Myocyte (in vitro differentiated cells): ENCODE measurements around the gene HAUS2. TPM values are rescaled to one million over a fixed set of nuclear protein-coding genes. Genes with fewer than 3 reads are reported as not detected.

ENCODE experiments used
- DNase-seq: peaks from one replicate; pipeline ENCODE4 v3.0.0-alpha.2; 2012; ENCODE audit warnings: low read depth
- total RNA-seq: library from RNA; depleted of rRNA; stranded (reverse); fragments of >200 nt; gene quantifications from 2 replicates; pipeline ENCODE4 v1.2.3, GENCODE V29; 2014

HAUS2 gene
- total RNA-seq, 1 donor from 2014 or later, result 18.0 TPM

DNA sequence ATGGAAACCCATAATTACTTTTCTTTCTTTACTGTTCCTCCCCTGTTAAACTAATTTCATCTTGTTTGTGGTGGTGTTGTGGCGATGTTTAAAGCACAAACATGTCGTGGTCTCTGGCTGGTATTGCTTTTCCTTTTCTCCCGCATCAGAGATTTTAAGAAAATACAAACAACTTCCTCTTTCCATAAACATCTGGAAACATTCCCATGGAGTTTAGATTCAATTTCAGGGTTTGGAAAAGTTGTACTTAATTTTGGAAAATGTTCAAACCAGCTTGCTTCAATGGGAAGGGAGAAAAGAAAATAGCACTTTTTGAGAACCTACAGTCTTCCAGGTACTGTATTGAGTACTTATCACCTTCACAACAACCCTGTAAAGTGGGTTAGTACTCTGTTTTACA, 57.2 kb downstream of the HAUS2 start:
- no peak for DNase-seq

DNA sequence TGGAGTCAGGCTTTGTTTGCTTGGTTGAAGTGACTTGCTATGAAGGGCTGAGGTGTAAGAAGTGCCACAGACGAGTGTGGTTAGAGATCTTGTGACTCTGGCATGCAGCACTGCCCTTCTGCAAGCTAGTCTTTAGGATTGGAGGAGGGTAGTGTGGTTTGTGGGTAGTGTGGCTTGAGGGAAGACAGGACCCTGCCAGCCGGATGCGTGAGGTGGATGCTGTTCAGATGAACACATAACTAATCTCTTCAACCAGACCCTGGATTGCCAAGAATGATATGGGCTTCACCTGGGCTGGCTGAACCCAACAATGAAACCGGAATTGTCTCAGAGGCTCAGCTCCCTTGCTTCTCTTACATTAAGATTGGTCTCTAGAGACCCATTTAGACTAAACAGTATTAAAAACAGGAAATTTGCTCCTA, 59.5 kb downstream of the HAUS2 start:
- peak; percentile 96 for DNase-seq

DNA sequence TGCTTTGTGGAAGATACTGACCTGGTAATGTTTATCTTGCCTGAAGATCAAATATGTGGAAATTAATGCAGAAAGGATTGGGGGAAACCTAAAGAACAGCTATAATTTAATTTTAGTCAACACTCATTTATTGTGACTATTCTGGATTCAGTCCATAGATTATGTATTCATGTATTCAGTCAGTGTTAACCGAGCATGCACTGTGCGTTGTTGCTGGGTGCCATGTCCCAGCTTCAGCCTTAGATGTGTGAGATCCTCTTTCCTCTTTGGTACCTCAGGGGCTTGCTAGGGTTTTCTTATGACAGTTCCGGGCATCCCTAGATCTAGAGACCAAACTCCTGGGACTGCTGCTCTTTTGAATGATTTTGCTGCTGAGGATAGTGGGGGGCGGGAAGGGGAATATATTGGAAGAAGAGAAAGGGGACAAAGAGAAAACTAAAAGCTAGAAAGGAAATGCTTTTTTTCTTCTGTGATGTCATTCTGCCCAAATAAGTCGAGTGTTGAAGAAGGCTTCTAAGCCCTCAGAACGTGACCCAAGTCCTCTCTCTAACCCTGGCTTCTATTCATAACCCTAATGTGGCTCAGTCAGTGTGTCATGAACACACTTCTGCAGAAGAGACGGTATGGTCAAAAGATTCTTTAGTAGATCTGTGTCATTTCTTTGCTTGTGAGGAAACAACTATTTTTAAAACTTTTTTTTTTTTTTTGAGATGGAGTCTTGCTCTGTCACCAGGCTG, 60.3 kb downstream of the HAUS2 start:
- no peak for DNase-seq

DNA sequence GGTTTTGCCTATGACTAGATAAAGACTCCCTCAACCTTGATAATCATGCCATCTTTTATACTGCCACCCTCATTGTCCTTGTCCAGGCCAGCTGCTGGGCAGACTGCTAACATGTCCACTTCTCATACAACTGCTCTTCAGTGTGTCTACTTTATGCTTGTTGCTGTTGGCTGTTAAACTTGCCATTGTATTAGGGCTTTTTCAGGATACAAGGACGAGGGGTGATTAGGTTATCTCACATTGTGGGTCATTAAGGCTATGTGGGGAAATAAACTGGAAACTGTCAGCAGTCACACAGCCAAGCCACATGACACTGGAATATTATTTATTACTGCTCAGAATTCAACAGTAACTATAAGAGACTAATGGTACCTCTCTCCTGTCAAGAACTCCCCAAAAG, 62.9 kb downstream of the HAUS2 start:
- DNase-seq, result no peak

DNA sequence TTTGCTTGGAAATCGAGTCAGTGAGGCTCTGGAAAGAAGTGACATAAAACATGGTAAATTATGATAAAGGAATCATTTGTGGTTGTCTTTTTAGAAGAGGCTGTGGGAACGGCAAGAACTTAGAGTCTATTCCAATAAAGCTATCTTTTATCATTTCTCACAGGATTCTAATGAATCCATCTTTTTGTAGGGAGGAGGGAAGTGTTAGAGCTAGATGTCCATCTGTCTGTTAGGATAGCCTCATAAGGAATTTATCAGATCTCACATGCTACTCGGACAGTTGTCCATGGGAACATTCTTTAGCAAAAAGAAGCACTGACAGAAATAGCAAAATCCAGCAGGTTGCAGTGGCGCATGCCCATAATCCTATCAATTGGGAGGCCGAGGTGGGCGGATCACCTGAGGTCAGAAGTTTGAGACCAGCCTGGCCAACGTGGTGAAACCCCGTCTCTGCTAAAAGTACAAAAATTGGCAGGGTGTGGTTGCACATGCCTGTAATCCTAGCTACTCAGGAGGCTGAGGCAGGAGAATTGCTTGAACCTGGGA, 63.8 kb downstream of the HAUS2 start:
- peak; percentile 22 for DNase-seq

DNA sequence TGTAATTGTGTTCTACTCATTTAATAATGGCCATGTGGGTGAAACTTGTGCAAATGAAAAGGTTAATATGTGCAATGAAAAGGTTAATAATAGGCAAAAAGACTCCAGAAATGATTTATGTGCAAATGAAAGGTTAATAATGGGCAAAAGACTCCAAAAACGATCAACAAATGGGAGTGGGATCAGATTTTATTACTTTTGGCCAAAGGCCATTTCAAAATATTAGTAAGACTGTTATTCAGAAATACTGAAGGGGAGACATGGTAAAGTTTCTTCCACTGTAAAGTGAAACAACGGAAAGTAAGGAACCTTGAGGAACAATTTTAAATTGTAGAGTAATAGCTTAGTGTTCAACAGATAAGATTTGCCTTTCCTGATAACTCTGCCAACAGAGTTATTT, 67.5 kb downstream of the HAUS2 start:
- no peak for DNase-seq

Other genes starting within 250 kb of the HAUS2 start
- gene CAPN3, start 189.3 kb upstream of the HAUS2 start, total RNA-seq, result 8.2 and 12.3 TPM in 2 replicates
- 236 and 741 TPM in 2 replicates for gene ZNF106, start 57.7 kb upstream of the HAUS2 start, total RNA-seq
- gene SNAP23, start 53.2 kb upstream of the HAUS2 start, total RNA-seq, result 73.0 and 91.6 TPM in 2 replicates
- gene LRRC57, start within 50 bp of the HAUS2 start, total RNA-seq, result 9.5 and 11.1 TPM in 2 replicates
- 5.4 and 10.1 TPM in 2 replicates for gene STARD9, start 26.8 kb downstream of the HAUS2 start, total RNA-seq
- gene CDAN1, start 188.3 kb downstream of the HAUS2 start, total RNA-seq, result 11.9 and 22.0 TPM in 2 replicates